Mucosa of rectum (tissue), 2 donors: ENCODE data around the gene TBR1.

ENCODE experiments used
- H3K27ac ChIP-seq, 2 donors: one replicate each; pipeline ENCODE4 v1.7.0; 2013; ENCODE audit warnings: inconsistent platforms in 2 of 2, low read depth in 2 of 2, low read length in 2 of 2
- H3K27me3 ChIP-seq, 2 donors: one replicate each; pipeline ENCODE4 v1.7.0; 2013; ENCODE audit warnings: low read length in 2 of 2; ENCODE audit not compliant: control insufficient read depth in 2 of 2, insufficient read depth in 2 of 2
- H3K36me3 ChIP-seq, 2 donors: one replicate each; pipeline ENCODE4 v1.7.0; 2013; ENCODE audit warnings: low read length in 2 of 2; ENCODE audit not compliant: control insufficient read depth in 2 of 2, insufficient read depth in 2 of 2
- H3K4me1 ChIP-seq, 2 donors: one replicate each; pipeline ENCODE4 v1.7.0; 2013; ENCODE audit warnings: low read length in 2 of 2, mild to moderate bottlenecking in 1 of 2; ENCODE audit not compliant: control insufficient read depth in 2 of 2, insufficient read depth in 2 of 2
- H3K4me3 ChIP-seq, 2 donors: one replicate each; pipeline ENCODE4 v1.7.0; 2013; ENCODE audit warnings: low read length in 2 of 2
- H3K9ac ChIP-seq, 2 donors: one replicate each; pipeline ENCODE4 v1.7.0; 2013; ENCODE audit warnings: low read length in 2 of 2, low read depth in 1 of 2, mild to moderate bottlenecking in 1 of 2
- H3K9me3 ChIP-seq, 2 donors: one replicate each; pipeline ENCODE4 v1.7.0; 2013; ENCODE audit warnings: low read length in 2 of 2; ENCODE audit not compliant: control insufficient read depth in 2 of 2
- donor health status: healthy.
- donor health status: Normal muscosa, but diverticular disease.

The TBR1 gene

DNA sequence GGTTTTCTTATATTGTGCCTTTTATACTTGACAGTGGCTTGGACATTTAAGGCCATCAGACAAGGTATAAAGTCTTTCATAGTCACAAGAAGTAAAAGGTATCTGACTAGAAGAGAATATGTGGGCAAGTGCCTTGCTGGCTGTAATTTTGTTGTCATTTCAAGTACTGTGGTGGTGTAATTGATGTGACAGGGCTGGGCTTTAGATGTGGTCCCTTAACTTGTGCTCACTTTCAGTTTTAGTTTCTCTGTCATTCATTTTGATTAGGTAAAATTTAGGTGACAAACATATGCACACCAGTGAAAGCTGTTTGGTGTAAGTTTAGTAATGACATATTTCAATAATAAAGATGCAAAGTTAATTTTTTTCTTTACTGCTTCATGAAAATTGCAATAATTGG, 31.2 kb upstream of the TBR1 start:
- Histone ChIP-seq H3K9me3 (no peaks in the 10 kb centered on the region), H3K4me1 (no peaks in the 10 kb centered on the region), H3K27ac (no peak overlapping the region), H3K36me3 (no peaks in the 10 kb centered on the region), H3K4me3 (no peak overlapping the region), H3K9ac (no peak overlapping the region), H3K27me3 (no peaks in the 10 kb centered on the region)

DNA sequence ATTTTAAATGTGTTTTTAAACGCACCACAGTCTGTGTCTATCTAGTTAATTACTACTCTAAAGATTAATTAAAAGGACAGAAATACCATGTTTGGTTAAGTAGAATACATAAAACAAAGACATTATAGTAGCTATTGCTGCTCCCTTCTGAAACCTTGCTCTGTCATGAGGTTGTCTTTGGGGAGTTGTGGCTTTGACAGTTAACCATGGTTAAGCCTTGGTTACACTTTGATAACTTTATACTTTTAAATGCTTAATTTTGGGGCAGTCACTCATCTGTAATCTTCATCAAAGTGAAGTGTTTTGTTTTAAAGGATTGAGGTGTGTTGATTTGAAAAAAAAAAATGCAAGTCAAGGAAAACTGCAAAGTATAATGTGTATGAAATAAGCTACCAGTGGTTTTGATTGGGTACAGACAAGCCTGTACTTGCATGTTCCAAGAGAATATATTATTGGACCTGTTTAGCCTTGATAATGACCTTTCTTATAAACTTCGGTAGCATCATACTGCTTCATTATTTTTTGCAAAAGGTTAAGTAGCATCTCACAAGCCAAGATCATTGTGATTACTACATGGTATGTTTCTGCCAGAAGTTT, 29.8 kb upstream of the TBR1 start:
- Histone ChIP-seq H3K36me3 (no peaks in the 10 kb centered on the region), H3K9ac (no peak overlapping the region), H3K27ac (no peak overlapping the region), H3K4me1 (no peaks in the 10 kb centered on the region), H3K9me3 (no peaks in the 10 kb centered on the region), H3K4me3 (no peak overlapping the region), H3K27me3 (no peaks in the 10 kb centered on the region)

DNA sequence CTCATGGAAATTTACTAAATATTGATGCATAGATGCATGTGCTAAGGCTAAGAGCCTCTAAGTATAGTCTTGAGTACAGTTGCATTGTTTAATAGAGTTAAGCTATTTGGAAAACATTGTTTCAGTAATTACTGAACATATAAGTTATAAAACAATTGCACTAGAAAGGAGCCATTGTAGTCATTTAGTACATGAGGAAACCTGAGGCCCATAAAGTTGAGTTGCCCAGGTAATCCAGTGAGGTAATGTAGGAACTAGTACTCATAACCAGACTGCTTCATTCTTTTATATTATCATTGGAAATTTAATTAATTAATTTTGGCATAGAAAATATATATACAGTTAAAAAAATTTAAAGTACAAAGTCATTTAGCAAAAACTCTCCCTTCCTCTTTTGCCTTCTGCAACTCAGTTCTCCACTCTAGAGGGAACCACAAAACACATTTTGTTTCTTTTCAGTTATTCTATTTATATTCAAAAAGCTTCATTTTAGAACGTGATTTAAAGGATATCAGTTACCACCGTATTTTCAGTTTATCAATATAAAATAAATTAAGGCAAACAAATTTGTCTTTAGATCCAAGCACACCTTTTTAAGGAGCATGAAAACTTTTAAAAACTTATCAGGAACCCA, 27.8 kb upstream of the TBR1 start:
- H3K4me1 ChIP-seq: no peaks in the 10 kb centered on the region
- H3K27ac ChIP-seq: no peak overlapping the region
- H3K9ac ChIP-seq: no peak overlapping the region
- peaks cover 0 to 3% of the 10 kb centered on the region in 2 donors for H3K36me3 ChIP-seq
- H3K4me3 ChIP-seq: no peak overlapping the region
- H3K9me3 ChIP-seq: no peaks in the 10 kb centered on the region
- H3K27me3 ChIP-seq: no peaks in the 10 kb centered on the region

- Histone ChIP-seq H3K27ac (no peak overlapping the region), H3K9me3 (no peaks in the 10 kb centered on the region), H3K9ac (no peak overlapping the region), H3K4me3 (no peak overlapping the region), H3K27me3 (no peaks in the 10 kb centered on the region), H3K36me3 (peaks cover 8 to 15% of the 10 kb centered on the region in 2 donors), H3K4me1 (no peaks in the 10 kb centered on the region)
Measured at GRCh38 chr2:161391737-161392506, 24.2 kb upstream of the TBR1 start.

GRCh38 chr2:161400076-161400475, 16.0 kb upstream of the TBR1 start:
- Histone ChIP-seq H3K4me1 (no peaks in the 10 kb centered on the region), H3K9ac (no peak overlapping the region), H3K4me3 (no peak overlapping the region), H3K27me3 (no peaks in the 10 kb centered on the region), H3K27ac (no peak overlapping the region), H3K36me3 (peaks cover 22 to 23% of the 10 kb centered on the region in 2 donors), H3K9me3 (no peaks in the 10 kb centered on the region)

- no peak overlapping the region for H3K9ac ChIP-seq
- H3K27me3 ChIP-seq: no peaks in the 10 kb centered on the region
- H3K4me1 ChIP-seq: no peaks in the 10 kb centered on the region
- no peak overlapping the region for H3K4me3 ChIP-seq
- no peak overlapping the region for H3K27ac ChIP-seq
- no peaks in the 10 kb centered on the region for H3K9me3 ChIP-seq
- H3K36me3 ChIP-seq: peaks cover 7 to 16% of the 10 kb centered on the region in 2 donors
Measured at GRCh38 chr2:161402297-161402696, 13.8 kb upstream of the TBR1 start.

GRCh38 chr2:161406316-161406715, 9.8 kb upstream of the TBR1 start:
- H3K9ac ChIP-seq: no peak overlapping the region
- no peaks in the 10 kb centered on the region for H3K9me3 ChIP-seq
- H3K27me3 ChIP-seq: no peaks in the 10 kb centered on the region
- peaks cover 5 to 8% of the 10 kb centered on the region in 2 donors for H3K36me3 ChIP-seq
- H3K4me3 ChIP-seq: no peak overlapping the region
- H3K4me1 ChIP-seq: no peaks in the 10 kb centered on the region
- no peak overlapping the region for H3K27ac ChIP-seq

GRCh38 chr2:161407597-161407996, 8.5 kb upstream of the TBR1 start:
- H3K36me3 ChIP-seq: peaks cover 0 to 3% of the 10 kb centered on the region in 2 donors
- H3K9ac ChIP-seq: no peak overlapping the region
- H3K4me3 ChIP-seq: no peak overlapping the region
- H3K27ac ChIP-seq: no peak overlapping the region
- H3K4me1 ChIP-seq: no peaks in the 10 kb centered on the region
- no peaks in the 10 kb centered on the region for H3K9me3 ChIP-seq
- no peaks in the 10 kb centered on the region for H3K27me3 ChIP-seq

- H3K4me3 ChIP-seq: no peak overlapping the region
- H3K9ac ChIP-seq: no peak overlapping the region
- H3K4me1 ChIP-seq: peaks cover 2 to 3% of the 10 kb centered on the region in 2 donors
- H3K27ac ChIP-seq: no peak overlapping the region
- no peaks in the 10 kb centered on the region for H3K9me3 ChIP-seq
- H3K27me3 ChIP-seq: peaks cover 0 to 6% of the 10 kb centered on the region in 2 donors
- H3K36me3 ChIP-seq: peaks cover 0 to 3% of the 10 kb centered on the region in 2 donors
Measured at GRCh38 chr2:161409308-161409907, 6.7 kb upstream of the TBR1 start.

GRCh38 chr2:161412346-161412745, 3.8 kb upstream of the TBR1 start:
- no peak overlapping the region for H3K27ac ChIP-seq
- peaks cover 6 to 14% of the 10 kb centered on the region in 2 donors for H3K4me1 ChIP-seq
- no peak overlapping the region for H3K4me3 ChIP-seq
- no peak overlapping the region for H3K9ac ChIP-seq
- peaks cover 0 to 3% of the 10 kb centered on the region in 2 donors for H3K36me3 ChIP-seq
- no peaks in the 10 kb centered on the region for H3K9me3 ChIP-seq
- peaks cover 21 to 36% of the 10 kb centered on the region in 2 donors for H3K27me3 ChIP-seq
